GM12864 (cell line): ENCODE results near the gene BAIAP2L2.

ENCODE experiments used
- DNase-seq: peaks from one replicate; pipeline ENCODE4 v3.0.0-alpha.2; 2011; ENCODE audit warnings: low read depth
- H3K4me3 ChIP-seq: 2 replicates; pipeline ENCODE4 v1.5.1; 2011; ENCODE audit warnings: mild to moderate bottlenecking, low read depth, low read length, control low read depth
- TF ChIP-seq, protein P1 (sequence below): IDR thresholded peaks from 2 replicates; pipeline ENCODE4 v1.5.1; 2011; ENCODE audit warnings: low read depth, mild to moderate bottlenecking, moderate library complexity, low read length, control low read depth, inconsistent platforms; ENCODE audit errors: missing control alignments

Gene BAIAP2L2

DNA sequence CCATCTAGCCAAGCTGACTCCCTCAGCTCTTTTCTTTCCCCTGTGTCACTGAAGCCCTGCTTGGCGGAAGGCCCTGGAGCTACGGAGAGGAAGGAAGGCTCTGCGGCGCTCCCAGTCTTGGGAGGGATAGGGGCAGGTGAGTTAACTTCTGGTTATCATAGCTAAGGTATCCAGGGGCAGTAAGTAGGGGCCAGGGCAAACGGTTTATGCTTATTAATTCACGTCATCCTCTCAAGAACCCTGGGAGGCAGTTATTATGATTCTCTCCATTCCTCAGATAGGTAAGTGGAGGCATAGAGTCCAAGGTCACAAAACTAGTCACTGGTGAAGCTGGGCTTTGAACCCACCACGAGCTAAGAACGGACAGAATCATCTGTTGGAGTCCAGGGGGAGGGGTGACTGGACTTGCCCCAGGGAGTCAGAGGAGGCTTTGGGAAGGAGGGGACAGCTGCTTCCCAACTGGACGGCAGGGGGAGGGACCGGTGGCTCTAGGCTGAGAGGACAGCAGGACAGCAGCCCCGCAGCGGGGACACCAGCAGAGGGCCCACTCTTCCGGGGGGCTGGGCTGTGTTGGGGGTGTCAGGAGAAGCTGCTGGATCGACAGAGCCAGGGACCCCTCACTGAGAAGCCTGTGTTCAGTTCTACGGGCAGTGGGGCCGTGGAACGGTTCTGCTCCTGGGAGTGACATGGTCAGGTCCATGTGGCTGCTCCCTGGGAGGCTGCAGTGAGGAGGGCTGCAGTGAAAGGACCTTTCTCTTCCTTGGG lies 3.5 kb downstream of the BAIAP2L2 start:
- H3K4me3 ChIP-seq, result no peak overlapping the region
- DNase-seq, result no peak
- TF ChIP-seq, protein P1, sequence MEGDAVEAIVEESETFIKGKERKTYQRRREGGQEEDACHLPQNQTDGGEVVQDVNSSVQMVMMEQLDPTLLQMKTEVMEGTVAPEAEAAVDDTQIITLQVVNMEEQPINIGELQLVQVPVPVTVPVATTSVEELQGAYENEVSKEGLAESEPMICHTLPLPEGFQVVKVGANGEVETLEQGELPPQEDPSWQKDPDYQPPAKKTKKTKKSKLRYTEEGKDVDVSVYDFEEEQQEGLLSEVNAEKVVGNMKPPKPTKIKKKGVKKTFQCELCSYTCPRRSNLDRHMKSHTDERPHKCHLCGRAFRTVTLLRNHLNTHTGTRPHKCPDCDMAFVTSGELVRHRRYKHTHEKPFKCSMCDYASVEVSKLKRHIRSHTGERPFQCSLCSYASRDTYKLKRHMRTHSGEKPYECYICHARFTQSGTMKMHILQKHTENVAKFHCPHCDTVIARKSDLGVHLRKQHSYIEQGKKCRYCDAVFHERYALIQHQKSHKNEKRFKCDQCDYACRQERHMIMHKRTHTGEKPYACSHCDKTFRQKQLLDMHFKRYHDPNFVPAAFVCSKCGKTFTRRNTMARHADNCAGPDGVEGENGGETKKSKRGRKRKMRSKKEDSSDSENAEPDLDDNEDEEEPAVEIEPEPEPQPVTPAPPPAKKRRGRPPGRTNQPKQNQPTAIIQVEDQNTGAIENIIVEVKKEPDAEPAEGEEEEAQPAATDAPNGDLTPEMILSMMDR, result no peak

DNA sequence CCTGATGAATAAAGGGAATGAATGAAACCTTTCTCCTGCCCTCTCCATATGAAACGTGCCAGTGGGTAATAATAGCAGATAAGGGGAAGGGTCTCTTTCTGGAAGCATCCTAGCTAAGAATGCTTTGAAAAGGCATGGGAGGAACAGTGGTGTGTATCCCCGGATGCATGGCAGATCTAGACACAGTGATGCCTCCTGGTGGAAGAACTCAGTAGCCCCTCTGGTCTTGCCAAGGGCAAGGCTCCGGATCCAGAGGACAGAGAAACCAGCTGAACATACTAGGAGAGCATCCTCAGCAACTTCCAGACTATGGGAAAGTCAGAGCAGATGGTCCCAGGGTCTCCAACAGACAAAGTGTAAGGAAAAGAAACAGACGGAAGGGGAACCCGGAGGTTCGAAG lies 6.4 kb downstream of the BAIAP2L2 start:
- TF ChIP-seq, protein P1, result peak; percentile 39
- no peak overlapping the region for H3K4me3 ChIP-seq
- DNase-seq, result no peak

DNA sequence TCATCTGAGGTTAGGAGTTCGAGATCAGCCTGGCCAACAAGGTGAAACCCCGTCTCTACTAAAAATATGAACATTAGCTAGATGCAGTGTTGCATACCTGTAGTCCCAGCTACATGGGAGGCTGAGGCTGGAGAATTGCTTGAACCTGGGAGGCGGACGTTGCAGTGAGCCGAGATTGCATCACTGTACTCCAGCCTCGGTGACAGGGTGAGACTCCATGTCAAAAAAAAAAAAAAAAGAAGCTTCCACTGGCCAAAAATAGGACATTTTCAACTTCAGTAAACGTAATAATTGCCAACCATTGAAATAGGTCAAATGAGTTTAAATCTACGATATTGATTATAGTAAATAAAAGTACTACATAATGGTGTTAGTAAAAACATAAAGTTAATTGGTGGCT lies 6.8 kb downstream of the BAIAP2L2 start:
- TF ChIP-seq, protein P1, result no peak
- no peak for DNase-seq
- no peak overlapping the region for H3K4me3 ChIP-seq

DNA sequence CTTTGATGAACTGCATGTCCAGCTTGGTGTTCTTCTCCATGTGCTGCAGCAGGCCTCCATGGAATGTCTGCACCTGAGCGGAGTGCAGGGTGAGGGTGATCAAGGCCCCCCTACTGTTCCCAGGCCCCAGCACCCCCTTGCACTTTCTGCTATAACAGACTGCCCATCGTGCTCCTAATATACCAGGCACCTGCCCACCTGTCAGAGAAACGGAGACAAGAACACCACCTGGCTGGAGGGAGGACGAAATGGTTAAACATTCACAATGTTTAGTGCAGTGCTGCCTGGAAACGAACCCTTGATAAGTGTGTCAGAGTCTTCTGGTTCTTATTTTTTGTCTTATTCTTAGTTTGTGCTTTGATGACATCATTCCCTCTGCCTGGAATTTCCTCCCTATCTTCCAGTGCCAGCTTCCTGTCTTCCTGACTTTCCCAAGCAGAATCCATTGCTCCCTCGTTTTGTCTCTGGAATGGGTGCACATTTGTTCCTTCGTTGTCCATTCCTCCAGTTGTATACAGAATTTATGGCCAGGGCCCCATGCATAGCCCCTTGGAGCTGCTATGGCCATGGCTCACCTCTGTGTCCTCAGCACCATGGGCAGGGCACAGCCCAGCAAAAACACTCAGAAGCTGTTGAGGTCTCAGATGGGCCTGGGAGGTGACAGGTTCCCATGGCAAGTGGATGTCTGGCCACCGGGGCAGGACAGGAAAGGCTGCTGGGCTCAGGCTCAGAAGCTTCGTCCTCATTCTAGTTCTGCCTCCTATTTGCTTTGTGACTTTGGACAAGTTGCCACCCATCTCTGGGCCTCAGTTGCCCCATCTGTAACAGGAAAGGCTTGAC lies 11.9 kb downstream of the BAIAP2L2 start:
- TF ChIP-seq, protein P1, result no peak
- no peak for DNase-seq

DNA sequence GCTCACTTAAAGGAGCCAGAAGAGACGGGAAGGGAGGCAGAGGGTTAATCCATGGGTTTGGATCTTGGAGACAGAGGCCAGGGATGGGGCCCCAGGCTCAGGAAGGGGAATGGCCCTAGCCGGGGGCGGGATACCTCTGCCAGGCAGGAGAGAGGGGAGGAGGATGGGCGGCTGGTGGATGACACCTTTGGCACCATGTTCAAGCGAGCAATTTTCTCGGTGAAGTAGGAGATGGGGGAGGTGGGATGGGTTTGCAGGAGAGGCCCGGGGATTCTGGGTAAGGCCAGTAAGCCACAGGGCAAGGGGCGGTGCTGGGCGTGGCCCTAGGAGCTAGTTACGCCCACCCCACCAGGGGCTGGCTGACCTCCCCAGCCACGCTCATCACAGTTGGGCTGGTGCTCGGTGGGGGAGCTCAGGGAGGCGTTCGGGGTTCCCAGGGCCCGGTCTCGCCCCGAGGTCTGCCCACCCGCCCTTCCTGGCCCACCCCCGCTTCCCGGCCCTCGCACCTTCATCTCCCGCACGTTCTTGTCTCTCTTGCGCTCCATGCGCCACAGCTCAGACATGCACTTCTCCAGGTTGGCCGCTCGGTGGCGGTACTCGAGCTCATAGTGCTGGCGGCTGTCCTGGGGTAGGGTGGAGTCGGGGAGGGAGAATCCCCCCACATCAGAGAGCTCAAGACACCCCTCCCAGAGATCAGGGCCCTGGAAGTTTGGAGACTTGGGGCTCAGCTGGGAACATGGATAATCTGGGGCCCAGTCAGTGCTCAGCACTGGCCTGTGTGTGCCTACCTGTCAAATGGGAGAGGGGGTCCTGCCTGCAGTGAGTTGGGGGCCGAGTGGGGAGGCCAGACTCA lies 12.7 kb downstream of the BAIAP2L2 start:
- DNase-seq, result no peak
- no peak overlapping the region for H3K4me3 ChIP-seq

More for the DNA sequence above, 11.9 kb downstream of the BAIAP2L2 start:
- H3K4me3 ChIP-seq, result no peak overlapping the region

DNA sequence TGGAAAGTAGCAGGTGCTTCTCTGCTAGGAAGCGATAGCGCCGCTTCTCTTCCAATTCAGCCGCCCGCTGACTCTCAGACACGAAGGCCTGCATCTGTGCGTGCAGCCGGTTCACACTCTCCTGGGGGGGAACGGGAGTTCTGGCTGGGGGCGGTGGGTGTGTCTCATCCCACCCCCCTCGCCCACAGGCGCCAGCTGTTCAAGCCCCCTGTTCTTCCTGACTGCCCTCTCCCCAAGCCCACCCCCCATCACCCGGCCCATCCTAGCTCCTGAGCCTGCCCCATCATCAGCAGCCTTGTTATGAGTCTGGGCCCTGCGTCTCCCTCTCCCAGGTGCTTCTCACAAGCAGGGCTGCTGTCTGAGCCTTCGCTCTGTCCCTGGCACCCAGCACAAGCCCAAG lies 13.4 kb downstream of the BAIAP2L2 start:
- no peak for DNase-seq
- no peak overlapping the region for H3K4me3 ChIP-seq
- TF ChIP-seq, protein P1, result no peak

More for the DNA sequence above, 12.7 kb downstream of the BAIAP2L2 start:
- TF ChIP-seq, protein P1, result peak; percentile 2
